ENCODE data around the gene COG5. TPM values are rescaled to one million over a fixed set of nuclear protein-coding genes. Genes with fewer than 3 reads are reported as not detected.

Gene COG5
- total and polyA plus RNA-seq, 2 of the 8 experiments (the other 6 are each of a cell fraction or from before 2014, with no cell fraction given), result 10.5 to 28.1 TPM

DNA sequence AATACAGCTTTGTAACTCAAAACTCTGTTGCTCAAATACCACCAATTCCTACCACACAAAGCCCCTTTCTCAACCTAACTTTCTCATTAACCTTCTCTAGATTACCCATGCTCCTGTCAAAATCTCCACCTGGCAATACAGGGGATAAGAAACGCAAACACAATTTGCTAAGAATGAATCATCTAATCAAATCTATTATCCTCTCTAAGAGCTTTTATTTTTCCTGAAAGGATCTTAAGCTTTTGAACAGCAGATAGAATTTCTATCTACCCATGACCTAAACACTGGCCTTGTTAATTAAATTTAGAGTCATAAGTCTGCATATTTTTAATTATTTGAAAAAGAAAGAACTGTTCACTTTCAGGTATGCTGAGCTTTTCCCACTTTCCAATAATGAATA is 296.6 kb downstream of the COG5 start:
- Histone ChIP-seq H4K20me1 (replicated peaks in 1 of 2; ENCODE audit: control insufficient read depth in 1 of 2, insufficient read depth in 2 of 2, low read length in 2 of 2) (no peaks in the 10 kb centered on the region), H3K27me3 (replicated peaks in 1 of 4; ENCODE audit: control insufficient read depth in 3 of 4, extremely low read depth in 1 of 4, insufficient read depth in 3 of 4, low read length in 3 of 4) (no peaks in the 10 kb centered on the region), H2BK15ac (ENCODE audit: low read length) (no peak overlapping the region), H3K4me1 (replicated peaks in 1 of 4; ENCODE audit: control insufficient read depth in 3 of 4, insufficient read depth in 4 of 4, low read length in 3 of 4) (no peaks in the 10 kb centered on the region), H2BK20ac (ENCODE audit: low read length) (no peak overlapping the region), H4K91ac (replicated peaks; ENCODE audit: insufficient read length, low read length) (no peak overlapping the region), H2AFZ (ENCODE audit: low read length) (no peak overlapping the region), H2BK120ac (replicated peaks; ENCODE audit: low read depth, low read length) (no peak overlapping the region), H2BK5ac (ENCODE audit: low read depth, low read length) (no peak overlapping the region), H3K4me3 (ENCODE audit: extremely low read depth in 1 of 4, insufficient read depth in 2 of 4, low read depth in 3 of 4, low read length in 4 of 4) (no peak overlapping the region), H3K4me2 (ENCODE audit: insufficient read depth in 1 of 2, low read depth in 2 of 2, low read length in 2 of 2) (no peak overlapping the region), H2AK5ac (ENCODE audit: low read depth, low read length) (no peak overlapping the region), H3K18ac (ENCODE audit: extremely low read depth, low read length) (no peak overlapping the region), H3K23ac (ENCODE audit: insufficient read length) (no peak overlapping the region), H3K23me2 (ENCODE audit: low read depth, low read length) (no peaks in the 10 kb centered on the region), H2BK12ac (ENCODE audit: low read depth, low read length) (no peak overlapping the region), H3K36me3 (ENCODE audit: control insufficient read depth in 2 of 4, insufficient read depth in 4 of 4, low read length in 3 of 4) (no peaks in the 10 kb centered on the region), H4K8ac (ENCODE audit: extremely low read depth, insufficient read depth, low read length) (no peak overlapping the region), H3K14ac (ENCODE audit: insufficient read length) (no peak overlapping the region), H3K79me1 (ENCODE audit: low read depth, low read length) (no peaks in the 10 kb centered on the region), H3K9ac (replicated peaks in 1 of 4; ENCODE audit: extremely low read depth in 1 of 4, low read depth in 3 of 4, low read length in 3 of 4) (no peak overlapping the region), H3K9me3 (ENCODE audit: insufficient read depth in 2 of 2, low read depth in 1 of 2, low read length in 1 of 2) (no peaks in the 10 kb centered on the region), H3K4ac (replicated peaks; ENCODE audit: insufficient read length, low read depth, low read length) (no peak overlapping the region), H3K79me2 (ENCODE audit: control insufficient read depth in 1 of 2, insufficient read depth in 2 of 2, low read length in 2 of 2) (no peaks in the 10 kb centered on the region), H4K5ac (ENCODE audit: insufficient read length, low read depth, low read length) (no peak overlapping the region), H3K27ac (ENCODE audit: low read depth, low read length) (no peak overlapping the region), H3K56ac (replicated peaks; ENCODE audit: insufficient read length, low read depth, low read length) (no peak overlapping the region)
- CTCF ChIA-PET (ENCODE audit: partially characterized antibody), result no interaction called here
- POLR2A ChIA-PET (ENCODE audit: partially characterized antibody), result no interaction called here
- no peak for FAIRE-seq
- DNase-seq (ENCODE audit: low read depth in 1 of 2, low spot score in 2 of 2), result no peak
- WGBS, 2 experiments (ENCODE audit: extremely low coverage in 1 of 2, insufficient coverage in 1 of 2, insufficient read length in 1 of 2, insufficient replicate concordance in 2 of 2, low coverage in 1 of 2, low lambda C conversion rate in 2 of 2, missing lambda C conversion rate in 1 of 2), result 91% methylated on average over 1 of the region's 1 CpG; no CpG with 5 or more reads in 1 of the 2 experiments
- TF ChIP-seq FOSL1 (IDR thresholded peaks at IDR 0.05; ENCODE audit: insufficient read depth, low read depth, low read length) (no peak), CEBPB (IDR thresholded peaks at IDR 0.05; ENCODE audit: low read depth, low read length) (no peak), PHF8 (conservative IDR thresholded peaks at IDR 0.05; ENCODE audit: low read depth, low read length) (no peak), GTF2F1 (IDR thresholded peaks at IDR 0.05; ENCODE audit: borderline replicate concordance, low read depth, low read length) (no peak), CBX8 (IDR thresholded peaks at IDR 0.05; ENCODE audit: borderline replicate concordance, low read depth, low read length) (no peak), EGR1 (IDR thresholded peaks at IDR 0.05; ENCODE audit: borderline replicate concordance, low read depth, low read length) (no peak), JUND (IDR thresholded peaks at IDR 0.05; ENCODE audit: low read length) (no peak), TEAD4 (IDR thresholded peaks at IDR 0.05; ENCODE audit: low read depth, low read length) (no peak), NRF1 (IDR thresholded peaks at IDR 0.05; ENCODE audit: low read depth, low read length) (no peak), POLR2AphosphoS5 (IDR thresholded peaks at IDR 0.05; ENCODE audit: low read depth, low read length) (no peak), CHD1 (IDR thresholded peaks at IDR 0.05; ENCODE audit: low read depth, low read length) (no peak)
- TF ChIP-seq, protein P1, sequence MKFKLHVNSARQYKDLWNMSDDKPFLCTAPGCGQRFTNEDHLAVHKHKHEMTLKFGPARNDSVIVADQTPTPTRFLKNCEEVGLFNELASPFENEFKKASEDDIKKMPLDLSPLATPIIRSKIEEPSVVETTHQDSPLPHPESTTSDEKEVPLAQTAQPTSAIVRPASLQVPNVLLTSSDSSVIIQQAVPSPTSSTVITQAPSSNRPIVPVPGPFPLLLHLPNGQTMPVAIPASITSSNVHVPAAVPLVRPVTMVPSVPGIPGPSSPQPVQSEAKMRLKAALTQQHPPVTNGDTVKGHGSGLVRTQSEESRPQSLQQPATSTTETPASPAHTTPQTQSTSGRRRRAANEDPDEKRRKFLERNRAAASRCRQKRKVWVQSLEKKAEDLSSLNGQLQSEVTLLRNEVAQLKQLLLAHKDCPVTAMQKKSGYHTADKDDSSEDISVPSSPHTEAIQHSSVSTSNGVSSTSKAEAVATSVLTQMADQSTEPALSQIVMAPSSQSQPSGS (IDR thresholded peaks at IDR 0.05; ENCODE audit: low read length), result no peak
- TF ChIP-seq, protein P2, sequence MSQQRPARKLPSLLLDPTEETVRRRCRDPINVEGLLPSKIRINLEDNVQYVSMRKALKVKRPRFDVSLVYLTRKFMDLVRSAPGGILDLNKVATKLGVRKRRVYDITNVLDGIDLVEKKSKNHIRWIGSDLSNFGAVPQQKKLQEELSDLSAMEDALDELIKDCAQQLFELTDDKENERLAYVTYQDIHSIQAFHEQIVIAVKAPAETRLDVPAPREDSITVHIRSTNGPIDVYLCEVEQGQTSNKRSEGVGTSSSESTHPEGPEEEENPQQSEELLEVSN (IDR thresholded peaks at IDR 0.05), result no peak
